Liver (tissue), 9 donors: Measurements from ENCODE around the gene H2AZ2. TPM values are rescaled to one million over a fixed set of nuclear protein-coding genes. Genes with fewer than 3 reads are reported as not detected.

ENCODE experiments used
- DNase-seq: peaks from one replicate; pipeline ENCODE4 v3.0.0-alpha.2; 2017; ENCODE audit warnings: low spot score
- H3K27ac ChIP-seq, 2 donors: one replicate each; pipeline ENCODE4 v1.7.0; 2013; ENCODE audit warnings: inconsistent platforms in 2 of 2, low read length in 2 of 2, control low read depth in 1 of 2, low read depth in 1 of 2, mild to moderate bottlenecking in 1 of 2
- H3K27me3 ChIP-seq, 4 donors: one replicate each; pipeline versions ENCODE4 v1.6.1 to v1.7.0; 2013; ENCODE audit warnings: low read length in 3 of 4, inconsistent platforms in 1 of 4, mild to moderate bottlenecking in 1 of 4, moderate library complexity in 1 of 4; ENCODE audit not compliant: control insufficient read depth in 4 of 4, insufficient read depth in 4 of 4
- H3K36me3 ChIP-seq, 4 donors: one replicate each; pipeline versions ENCODE4 v1.6.1 to v1.7.0; 2013; ENCODE audit warnings: low read length in 3 of 4, mild to moderate bottlenecking in 3 of 4, low read depth in 1 of 4, moderate library complexity in 1 of 4; ENCODE audit not compliant: control insufficient read depth in 4 of 4, insufficient read depth in 3 of 4
- H3K4me1 ChIP-seq, 4 donors: one replicate each; pipeline versions ENCODE4 v1.6.1 to v1.7.0; 2013; ENCODE audit warnings: low read length in 3 of 4, mild to moderate bottlenecking in 3 of 4, moderate library complexity in 1 of 4; ENCODE audit not compliant: control insufficient read depth in 4 of 4, insufficient read depth in 4 of 4
- H3K4me3 ChIP-seq, 3 donors: one replicate each; pipeline versions ENCODE4 v1.6.1 to v1.7.0; 2013; ENCODE audit warnings: low read length in 3 of 3, control low read depth in 1 of 3, low read depth in 1 of 3, mild to moderate bottlenecking in 1 of 3
- H3K9ac ChIP-seq, 2 donors: one replicate each; pipeline ENCODE4 v1.7.0; 2013; ENCODE audit warnings: low read length in 2 of 2, mild to moderate bottlenecking in 2 of 2, moderate library complexity in 2 of 2, control low read depth in 1 of 2, low read depth in 1 of 2
- H3K9me3 ChIP-seq, 4 donors: one replicate each; pipeline versions ENCODE4 v1.6.1 to v1.7.0; 2013; ENCODE audit warnings: low read length in 3 of 4; ENCODE audit not compliant: control insufficient read depth in 4 of 4
- ATF3 ChIP-seq: IDR thresholded peaks from 2 replicates; pipeline ENCODE4 v1.6.1; 2016; ENCODE audit warnings: antibody characterized with exemption
- CTCF ChIP-seq: fragments of 150-350 bp; IDR thresholded peaks from 2 replicates; pipeline ENCODE4 v1.5.1; 2017; ENCODE audit warnings: improper control_type of control experiment, low read depth, low read length; ENCODE audit not compliant: missing input control
- EGR1 ChIP-seq, 2 donors: IDR thresholded peaks; 2 replicates each; pipeline ENCODE4 v1.6.1; 2016 to 2018; ENCODE audit warnings: antibody characterized with exemption in 2 of 2, low read depth in 2 of 2
- FOXA1 ChIP-seq: IDR thresholded peaks from 2 replicates; pipeline ENCODE4 v1.6.1; 2016; ENCODE audit warnings: antibody characterized with exemption
- FOXA2 ChIP-seq: IDR thresholded peaks from 2 replicates; pipeline ENCODE4 v1.6.1; 2016; ENCODE audit warnings: antibody characterized with exemption
- GABPA ChIP-seq, 2 donors: IDR thresholded peaks in 1 of 2; conservative IDR thresholded peaks in 1 of 2; 2 replicates each; pipeline ENCODE4 v1.6.1; 2016; ENCODE audit warnings: antibody characterized with exemption in 2 of 2, mild to moderate bottlenecking in 1 of 2, moderate library complexity in 1 of 2
- HNF4A ChIP-seq, 2 donors: conservative IDR thresholded peaks; 2 replicates each; pipeline ENCODE4 v1.6.1; 2016; ENCODE audit warnings: antibody characterized with exemption in 2 of 2, mild to moderate bottlenecking in 2 of 2
- HNF4G ChIP-seq: IDR thresholded peaks from 2 replicates; pipeline ENCODE4 v1.6.1; 2016; ENCODE audit warnings: antibody characterized with exemption
- JUND ChIP-seq, 2 donors: IDR thresholded peaks; 2 replicates each; pipeline ENCODE4 v1.6.1; 2016; ENCODE audit warnings: antibody characterized with exemption in 2 of 2
- MAX ChIP-seq: IDR thresholded peaks from 2 replicates; pipeline ENCODE4 v1.6.1; 2016; ENCODE audit warnings: antibody characterized with exemption
- NR2F2 ChIP-seq: IDR thresholded peaks from 2 replicates; pipeline ENCODE4 v1.6.1; 2016; ENCODE audit warnings: antibody characterized with exemption
- RAD21 ChIP-seq, 2 donors: IDR thresholded peaks; 2 replicates each; pipeline ENCODE4 v1.6.1; 2016; ENCODE audit warnings: antibody characterized with exemption in 2 of 2, mild to moderate bottlenecking in 2 of 2
- REST ChIP-seq: IDR thresholded peaks from 2 replicates; pipeline ENCODE4 v1.6.1; 2016; ENCODE audit warnings: antibody characterized with exemption, mild to moderate bottlenecking
- RXRA ChIP-seq, 2 donors: IDR thresholded peaks; 2 replicates each; pipeline ENCODE4 v1.6.1; 2017 to 2018; ENCODE audit warnings: antibody characterized with exemption in 2 of 2, mild to moderate bottlenecking in 1 of 2
- SP1 ChIP-seq: IDR thresholded peaks from 2 replicates; pipeline ENCODE4 v1.6.1; 2018; ENCODE audit warnings: antibody characterized with exemption, mild to moderate bottlenecking
- TAF1 ChIP-seq: conservative IDR thresholded peaks from 2 replicates; pipeline ENCODE4 v1.6.1; 2016; ENCODE audit warnings: antibody characterized with exemption, mild to moderate bottlenecking
- YY1 ChIP-seq: IDR thresholded peaks from 2 replicates; pipeline ENCODE4 v1.6.1; 2016; ENCODE audit warnings: antibody characterized with exemption, mild to moderate bottlenecking
- ZBTB33 ChIP-seq: IDR thresholded peaks from 2 replicates; pipeline ENCODE4 v1.6.1; 2016; ENCODE audit warnings: antibody characterized with exemption
- whole genome bisulfite sequencing: extraction: QIAGEN DNeasy Blood & Tissue Kit; methylation state at CpG from one replicate; pipeline ENCODE4 v1.1.7; 2013; 5-methylcytosine and 5-hydroxymethylcytosine counted together
- polyA plus RNA-seq, 2 donors: library from polyadenylated mRNA; stranded (reverse) in 1 of 2; unstranded in 1 of 2; fragments of 200-250 nt in 1 of 2; fragments of >200 nt in 1 of 2; fragmentation: Nextera tagmentation in 1 of 2; extraction: Ambion mirVana in 1 of 2; gene quantifications; one replicate each; pipeline versions ENCODE4 v1.2.1 to v1.2.3, GENCODE V29; 2013 to 2015
- total RNA-seq, 2 donors: library from RNA; depleted of rRNA; stranded (reverse); fragments of >200 nt; gene quantifications; one replicate each; pipeline ENCODE4 v1.2.3, GENCODE V29; 2014
- donor health status: healthy.
- donor health status: healthy.
- donor health status: healthy.
- donor health status: healthy.
- donor health status: healthy.

H2AZ2 gene
- total and polyA plus RNA-seq, 4 donors: 51.3 to 182 (median 69.5) TPM

- H3K27ac ChIP-seq: peak overlapping the region; percentile 90 to 100
- TF ChIP-seq RXRA (IDR thresholded peaks at IDR 0.05): peak in 1 of 2 donors; percentile 34
- TF ChIP-seq TAF1: peak; percentile 60
- peak in 1 of 2 donors; percentile 63 for TF ChIP-seq GABPA (IDR thresholded peaks at IDR 0.05 in 1 of 2, conservative IDR thresholded peaks at IDR 0.05 in 1 of 2)
- TF ChIP-seq ATF3: no peak
- peak in 1 of 2 donors; percentile 14 for TF ChIP-seq HNF4A (conservative IDR thresholded peaks at IDR 0.05)
- peak; percentile 65 to 70 for TF ChIP-seq RAD21 (IDR thresholded peaks at IDR 0.05)
- TF ChIP-seq SP1: peak; percentile 39
- peak; percentile 71 for TF ChIP-seq MAX
- no peak for TF ChIP-seq JUND (IDR thresholded peaks at IDR 0.05)
- TF ChIP-seq CTCF: peak; percentile 31
- TF ChIP-seq FOXA1: no peak
- no peak for TF ChIP-seq ZBTB33
- no peak for TF ChIP-seq HNF4G
- no peak for TF ChIP-seq FOXA2
- no peak for TF ChIP-seq EGR1 (IDR thresholded peaks at IDR 0.05; ENCODE audit: low read depth in 2 of 2)
- no peak for TF ChIP-seq NR2F2
- TF ChIP-seq REST: peak; percentile 38
- TF ChIP-seq YY1: peak; percentile 56
- H3K9ac ChIP-seq: peak overlapping the region; percentile 86 to 97
- no peaks in the 10 kb centered on the region for H3K9me3 ChIP-seq
- WGBS: 10% methylated on average over 26 of the region's 26 CpGs
- H3K36me3 ChIP-seq: peaks cover 11 to 27% (median 23%) of the 10 kb centered on the region in 4 donors
- no peaks in the 10 kb centered on the region for H3K27me3 ChIP-seq
- peak overlapping the region; percentile 61 to 94 (median 88) for H3K4me3 ChIP-seq
- H3K4me1 ChIP-seq: peaks cover 3 to 17% (median 10%) of the 10 kb centered on the region in 4 donors
- peak; percentile 84 for DNase-seq
These were observed 50.3 kb downstream of the H2AZ2 start for GRCh38 chr7:44797329-44798258.
